Umbilical cord (tissue), 2 donors: ENCODE measurements around the gene GNB1L. TPM values are rescaled to one million over a fixed set of nuclear protein-coding genes. Genes with fewer than 3 reads are reported as not detected.

Experiments used
- DNase-seq: peaks from one replicate; pipeline ENCODE4 v3.0.0-alpha.2; 2015; ENCODE audit warnings: low spot score
- total RNA-seq: library from RNA; depleted of rRNA; stranded (reverse); fragments of >200 nt; gene quantifications from one replicate; pipeline ENCODE4 v1.2.3, GENCODE V29; 2014; ENCODE audit warnings: low replicate concordance; ENCODE audit not compliant: insufficient read depth

GNB1L gene
- total RNA-seq, 1 donor from 2014 or later, result 19.7 TPM

- no peak for DNase-seq
Measured at GRCh38 chr22:19876314-19876940, 21.8 kb upstream of the GNB1L start.

DNA sequence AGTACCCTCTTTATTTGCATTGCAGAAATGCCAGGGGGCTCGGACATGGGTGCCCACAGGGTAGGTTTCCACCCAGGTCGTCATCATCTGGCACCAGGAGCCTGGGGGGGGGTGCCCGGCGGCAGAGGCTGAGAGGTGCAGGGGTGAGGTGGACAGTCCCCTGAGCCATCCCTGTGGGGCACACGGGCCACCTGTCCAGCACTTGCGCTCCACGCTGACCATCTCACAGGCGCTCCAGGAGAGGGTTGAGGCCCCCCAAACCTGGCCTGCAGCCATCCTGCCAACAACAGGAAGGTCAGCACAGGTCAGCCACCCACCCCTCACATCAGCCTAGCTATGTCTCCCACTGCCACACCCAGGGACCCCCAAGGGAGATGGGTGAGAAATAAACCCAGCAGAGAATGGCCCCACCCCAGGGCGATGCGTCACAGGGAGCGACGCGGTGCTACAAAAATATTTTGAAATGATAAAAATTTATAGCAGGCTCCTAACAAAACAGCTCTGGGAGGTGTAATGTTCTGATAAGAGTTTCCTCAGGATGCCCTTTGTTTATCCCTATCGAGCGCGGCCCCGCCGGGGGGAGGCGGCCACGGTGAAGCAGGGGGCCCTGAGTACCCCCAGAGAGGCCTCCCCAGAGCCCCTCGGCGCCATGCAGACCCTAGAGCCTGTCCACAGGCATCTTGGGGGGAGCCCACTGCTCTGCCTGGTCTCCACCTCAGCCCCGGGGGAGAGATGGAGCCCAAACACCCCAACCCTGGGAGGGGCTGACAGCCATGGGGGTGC lies 21.0 kb upstream of the GNB1L start:
- no peak for DNase-seq

DNA sequence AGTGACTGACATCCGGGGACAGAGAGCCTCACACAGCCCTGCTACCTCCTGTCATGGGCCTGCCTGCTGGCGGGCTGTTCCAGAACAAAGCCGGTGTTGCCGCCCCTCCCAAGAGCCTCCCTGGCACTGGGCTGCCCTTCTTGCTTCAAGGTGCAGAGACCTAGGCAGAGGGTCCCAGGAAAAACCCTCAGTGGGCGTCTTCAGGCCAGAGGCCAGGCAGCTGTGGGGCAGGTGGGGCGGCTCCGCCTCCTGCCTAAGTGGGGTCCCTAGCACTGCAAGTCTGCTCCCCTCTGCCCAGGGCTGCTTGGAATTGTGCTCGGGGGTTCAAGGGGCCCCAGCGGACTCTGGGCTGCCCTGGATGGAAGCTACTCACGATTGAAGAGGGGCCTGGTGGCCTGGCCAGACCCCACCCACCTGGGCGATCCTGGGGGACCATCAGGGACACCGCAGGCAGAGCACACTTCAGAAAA lies 20.4 kb upstream of the GNB1L start:
- no peak for DNase-seq

DNA sequence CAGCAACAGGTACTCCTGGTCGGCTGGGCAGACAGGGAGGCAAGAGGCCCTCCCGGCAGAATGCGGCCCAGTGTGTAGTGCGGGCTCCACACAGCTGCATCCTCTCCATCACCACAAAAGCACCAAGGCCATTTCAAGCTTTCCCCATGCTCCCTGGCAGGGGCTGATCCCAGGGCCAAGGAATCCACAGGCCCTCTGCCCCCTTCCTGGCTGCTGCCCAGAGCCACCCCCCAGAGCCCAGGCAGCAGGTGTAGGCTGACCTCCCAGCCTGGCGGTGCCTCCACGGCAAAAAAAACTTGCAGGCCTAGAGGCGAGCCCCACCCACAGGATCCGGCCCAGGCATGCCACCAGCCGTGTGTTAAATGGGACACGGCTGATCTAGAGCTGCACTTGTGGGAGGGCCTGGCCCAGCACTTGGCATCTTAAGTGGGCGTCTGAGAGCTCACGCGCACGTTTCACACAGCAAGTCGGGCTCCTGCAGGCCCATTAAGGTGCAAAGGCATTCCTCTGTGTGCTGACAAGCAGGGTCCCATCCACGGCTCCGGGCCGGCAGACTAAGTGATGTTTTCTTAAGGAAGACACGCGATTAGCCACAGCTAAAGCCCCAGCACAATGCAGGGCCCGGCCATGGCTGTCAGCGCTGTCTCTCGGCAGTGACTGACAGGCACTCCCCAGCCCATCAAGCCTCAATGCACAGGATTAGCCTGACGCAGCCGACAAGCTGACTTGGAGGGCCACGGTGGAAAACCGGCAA lies 19.8 kb upstream of the GNB1L start:
- peak; percentile 49 for DNase-seq

DNA sequence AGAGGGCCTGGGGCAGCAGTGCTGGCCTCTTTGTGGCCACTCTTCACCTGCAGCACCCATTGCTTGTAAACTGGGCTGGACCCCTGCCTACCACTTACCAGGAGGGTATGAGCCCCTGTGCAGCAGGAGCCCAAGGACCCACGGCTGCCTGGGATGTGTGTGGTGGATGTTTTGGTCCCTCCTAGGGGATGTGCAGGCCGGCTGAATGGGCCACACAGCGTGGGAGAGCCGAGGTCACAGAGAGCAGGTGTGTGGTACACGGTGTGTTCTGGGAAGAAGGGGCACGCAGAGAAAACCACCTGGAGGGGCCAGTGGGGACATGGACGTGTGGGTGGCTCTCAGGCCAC lies 19.3 kb upstream of the GNB1L start:
- DNase-seq, result no peak

DNA sequence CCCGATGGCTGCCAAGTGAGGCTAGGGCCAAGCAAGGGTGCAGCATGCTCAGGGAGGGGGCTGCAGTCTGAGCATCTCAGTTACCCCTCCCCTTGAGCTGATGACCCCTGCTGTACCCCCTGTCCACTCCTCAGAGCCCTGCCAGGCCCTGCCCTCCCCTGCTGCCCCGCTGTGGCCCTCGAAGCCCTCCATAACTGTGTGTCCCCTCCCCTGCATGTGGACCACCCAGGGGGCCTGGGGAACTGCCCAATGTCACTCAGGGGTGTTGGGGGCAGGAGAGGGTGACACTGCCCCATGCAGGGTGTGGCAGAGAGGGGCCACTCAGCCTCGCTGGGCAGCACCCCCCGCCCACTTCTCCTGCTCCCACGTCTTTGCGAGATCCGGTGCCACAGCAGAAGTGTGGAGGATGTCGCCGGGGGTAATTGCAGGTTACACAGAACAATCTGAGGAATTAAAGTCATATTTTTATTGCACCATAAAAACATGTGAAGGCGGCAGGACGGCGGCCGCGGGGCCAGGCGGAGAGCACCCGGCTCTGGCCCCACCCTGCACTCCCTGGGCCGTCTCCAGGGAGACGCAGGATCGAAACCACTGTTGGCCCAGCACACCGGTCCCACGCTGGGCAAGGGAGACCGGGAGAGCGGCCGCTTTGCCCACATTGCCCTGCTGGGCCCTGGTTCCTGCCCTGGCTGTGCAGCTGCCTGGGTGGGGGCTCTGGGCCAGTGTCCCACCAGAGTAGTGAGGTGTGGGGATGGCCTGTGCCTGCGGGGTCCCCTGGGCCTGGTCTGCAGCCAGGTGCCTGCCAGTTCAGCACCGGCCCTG lies 18.7 kb upstream of the GNB1L start:
- no peak for DNase-seq

DNA sequence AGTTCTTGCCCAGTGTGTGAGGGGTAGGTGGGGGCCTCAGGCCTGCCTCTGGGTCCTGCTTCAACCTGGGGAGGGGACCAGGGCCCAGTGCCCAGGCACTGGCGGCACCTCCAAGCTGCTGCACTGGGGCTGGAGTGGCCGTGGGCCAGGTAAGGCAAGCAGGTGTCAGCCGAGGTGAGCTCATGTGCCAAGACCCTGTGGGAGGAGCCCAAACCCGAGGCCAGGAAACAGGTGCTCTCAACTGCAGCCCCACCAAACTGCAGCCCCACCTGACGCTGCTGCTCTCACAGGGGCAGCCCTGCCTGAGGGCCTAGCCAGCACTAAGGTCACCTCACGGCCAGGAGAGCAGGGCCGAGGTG lies 18.1 kb upstream of the GNB1L start:
- no peak for DNase-seq

GRCh38 chr22:19871845-19872778 lies 17.4 kb upstream of the GNB1L start:
- no peak for DNase-seq

DNA sequence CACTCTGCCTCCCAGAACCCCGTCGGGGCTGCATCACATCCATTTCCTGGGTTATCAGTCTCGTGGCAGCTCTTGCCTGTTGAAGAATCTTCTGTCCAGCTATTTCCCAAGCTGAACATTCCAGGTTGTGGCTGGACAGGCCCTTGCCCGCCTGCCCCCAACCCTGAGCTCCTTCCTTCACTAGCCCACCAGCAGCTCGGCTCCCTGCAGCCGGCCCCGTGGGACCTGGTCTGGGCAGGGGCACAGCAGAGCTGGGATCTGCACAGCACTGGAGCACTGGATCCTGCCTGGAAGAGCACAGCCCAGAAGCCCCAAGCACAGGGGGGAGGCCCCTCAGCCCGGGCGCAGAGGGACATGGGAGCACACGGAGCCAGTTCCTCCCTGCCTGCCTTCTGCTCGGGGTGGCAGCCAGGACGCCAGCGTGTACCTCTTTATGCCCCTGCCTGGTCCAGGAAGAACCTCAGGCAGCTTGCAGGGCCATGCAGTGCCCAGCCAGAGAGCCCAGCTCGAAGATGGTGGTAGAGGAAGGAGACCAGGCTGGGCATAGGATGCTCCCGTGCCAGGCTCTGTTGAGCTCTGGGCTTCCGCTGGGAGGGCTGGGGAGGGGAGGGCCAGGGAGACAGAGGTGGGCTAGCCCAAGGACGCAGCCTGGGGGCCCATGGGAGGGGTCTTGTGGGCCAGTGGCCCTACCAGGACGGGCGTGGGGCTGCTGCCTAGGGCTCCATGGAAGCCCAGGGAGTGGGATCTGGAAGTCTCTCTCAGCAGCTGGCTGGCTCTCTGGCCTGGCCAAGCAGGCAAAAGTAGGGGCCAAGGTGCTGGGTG lies 16.6 kb upstream of the GNB1L start:
- no peak for DNase-seq

DNA sequence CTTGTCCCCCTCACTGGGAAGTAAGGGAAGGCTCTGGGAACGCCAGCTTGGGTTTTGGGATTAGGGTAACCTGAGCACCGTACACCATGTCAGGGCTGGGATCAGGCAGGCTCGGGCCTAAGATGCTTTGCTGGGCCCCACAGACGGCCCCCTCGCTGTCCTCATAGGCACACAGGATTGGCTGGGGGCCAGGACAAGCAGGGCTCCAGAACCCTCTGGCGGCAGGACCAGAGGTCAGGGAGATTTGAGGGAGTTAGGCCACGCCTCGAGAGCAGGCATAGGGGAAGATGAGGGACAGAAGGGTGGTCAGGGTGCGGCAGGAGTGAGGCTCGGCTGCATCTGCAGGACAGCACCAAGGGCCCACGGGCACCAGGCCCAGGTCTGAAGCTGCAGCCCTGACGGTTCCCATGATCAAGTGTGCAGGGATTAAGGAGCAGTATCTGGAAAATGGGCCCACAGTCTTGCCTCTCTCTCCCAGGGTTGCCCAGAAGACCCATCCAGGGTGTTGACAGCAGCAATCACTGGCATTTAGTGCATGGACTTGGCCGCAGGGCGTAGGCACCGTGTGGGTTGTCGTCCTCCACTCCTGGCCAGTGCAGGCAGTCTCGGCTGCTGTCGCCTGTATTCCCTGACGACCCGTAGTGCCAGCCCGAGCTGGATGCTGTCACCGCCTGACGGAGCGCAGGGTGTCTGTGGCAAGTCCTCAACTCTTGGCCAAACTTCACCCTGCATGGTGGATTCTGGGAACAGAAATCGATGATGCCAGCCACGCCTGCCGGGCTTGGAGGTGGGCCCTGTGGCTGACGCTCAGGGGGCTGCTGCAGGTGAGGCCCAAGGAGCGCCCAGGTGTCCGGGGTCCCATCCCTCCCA lies 15.7 kb upstream of the GNB1L start:
- no peak for DNase-seq

DNA sequence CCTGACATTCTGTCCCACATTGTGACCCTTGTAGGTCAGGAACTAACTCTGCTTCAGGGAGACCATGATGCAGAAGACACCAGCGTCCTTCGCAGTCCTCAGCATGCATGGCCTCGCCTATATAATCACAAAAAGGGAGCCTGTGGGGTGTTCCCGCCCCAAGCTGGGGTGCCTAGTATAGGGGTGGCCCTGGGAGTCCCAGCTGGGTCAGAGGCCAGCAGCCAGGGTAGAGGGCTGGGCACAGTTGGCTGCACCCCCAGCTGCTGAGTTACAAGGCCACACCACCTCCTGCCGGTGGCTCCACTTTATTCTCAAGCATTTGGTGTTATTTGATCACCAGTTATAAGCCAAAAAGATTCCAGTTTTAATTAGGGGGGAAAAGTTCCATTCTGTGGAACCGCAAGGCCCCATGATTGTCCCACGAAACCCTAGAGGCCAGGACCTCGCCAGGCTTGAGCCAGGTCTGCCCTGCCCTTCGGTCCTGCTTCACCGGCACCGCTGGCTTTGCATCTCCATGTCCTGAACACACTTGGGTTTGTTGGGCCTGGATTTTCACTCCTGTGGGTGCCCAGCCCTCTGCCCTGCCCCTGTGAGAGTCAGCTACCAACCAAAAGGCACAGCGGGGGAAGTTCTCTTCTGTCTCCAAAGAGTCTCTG lies 15.0 kb upstream of the GNB1L start:
- DNase-seq, result no peak

GRCh38 chr22:19868773-19869471 lies 14.2 kb upstream of the GNB1L start:
- no peak for DNase-seq

DNA sequence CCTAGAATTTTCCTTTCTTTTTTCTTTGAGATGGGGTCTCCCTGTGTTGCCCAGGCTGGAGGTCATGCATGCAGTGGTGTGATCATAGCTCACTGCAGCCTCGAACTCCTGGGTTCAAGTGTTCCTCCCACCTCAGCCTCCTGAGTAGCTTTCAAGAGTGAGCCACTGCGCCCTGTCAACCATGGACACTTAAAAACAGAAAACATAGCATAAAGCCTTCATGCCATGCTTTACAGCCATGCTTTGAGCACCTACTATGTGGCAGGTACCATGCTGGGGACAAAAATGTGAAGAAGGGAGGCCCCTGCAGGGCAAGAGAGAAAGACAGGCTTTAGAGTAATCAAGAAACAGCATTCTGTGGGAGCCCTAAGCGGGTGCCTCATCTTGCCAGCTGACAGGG lies 13.7 kb upstream of the GNB1L start:
- DNase-seq, result no peak

GRCh38 chr22:19867617-19868016 lies 12.9 kb upstream of the GNB1L start:
- no peak for DNase-seq

- DNase-seq, result no peak
Measured at GRCh38 chr22:19866665-19867009, 12.0 kb upstream of the GNB1L start.

DNA sequence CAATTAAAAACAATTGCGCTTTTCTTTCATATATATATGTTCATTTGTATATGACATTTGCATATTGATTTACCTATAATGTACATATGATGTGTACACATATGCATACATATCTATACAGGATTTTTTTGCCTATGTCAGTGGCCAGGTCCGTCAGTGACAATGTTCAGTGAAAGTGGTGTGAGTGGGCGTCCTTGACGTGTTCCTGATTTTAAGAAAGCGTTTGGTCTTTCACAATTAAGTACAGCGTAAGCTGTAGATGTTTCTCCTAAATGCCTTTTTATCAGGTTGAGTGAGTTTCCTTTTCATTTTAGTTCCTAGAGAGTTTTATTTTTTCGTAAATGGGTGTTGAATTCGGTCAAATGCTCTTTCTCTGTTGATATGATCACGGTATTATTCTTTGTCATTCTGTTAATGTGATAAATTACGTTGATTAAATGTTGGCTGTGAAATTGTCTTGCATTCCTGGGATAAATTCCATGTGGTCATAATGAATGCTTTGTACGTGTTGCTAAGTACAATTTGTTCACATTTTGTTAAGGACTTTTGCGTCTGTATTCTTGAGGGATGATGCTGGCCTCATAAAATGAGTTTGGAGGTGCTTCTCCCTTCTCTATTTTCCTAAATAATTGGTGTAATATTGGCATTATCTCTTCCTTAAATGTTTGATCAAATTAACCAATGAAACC lies 10.6 kb upstream of the GNB1L start:
- no peak for DNase-seq

- no peak for DNase-seq
Measured at GRCh38 chr22:19864538-19865106, 9.9 kb upstream of the GNB1L start.
